HCT116 (cell line): ENCODE measurements around the gene RBMS1. TPM values are rescaled to one million over a fixed set of nuclear protein-coding genes. Genes with fewer than 3 reads are reported as not detected.

Experiments
- ATAC-seq: fragments of 200-7000 bp; cut with Tn5 transposase; 2 replicates; pipeline ENCODE4 v1.9.1; 2020; ENCODE audit warnings: mild to moderate bottlenecking, moderate library complexity
- BruUV-seq: library from RNA; stranded (reverse); fragments of 400-500 nt; replicated peaks from 2 replicates; lab custom pipeline; 2021; lab: Mats Ljungman, UMichigan
- CTCF ChIA-PET: fragments of 300-600 bp; sonication (Branson Sonifier 250); formaldehyde crosslinking; loops from one replicate; lab custom pipeline; 2021; ENCODE audit warnings: antibody characterized with exemption; lab: Charles Lee
- POLR2A ChIA-PET: fragments of 300-600, 350-600 bp; sonication (Branson Sonifier 250); formaldehyde crosslinking; loops from one replicate; lab custom pipeline; 2021; ENCODE audit warnings: antibody characterized with exemption; lab: Charles Lee
- RAD21 ChIA-PET, 2 experiments: fragments of 300-600 bp; sonication (Branson Sonifier 250); formaldehyde crosslinking; loops; one replicate each; lab custom pipeline; 2023; ENCODE audit warnings: low total read pairs in 2 of 2; ENCODE audit not compliant: uncharacterized antibody in 2 of 2, unreplicated experiment in 2 of 2, low non-redundant PET in 1 of 2; lab: Charles Lee
- DNase-seq: peaks from one replicate; pipeline ENCODE4 v3.0.0-alpha.2; 2010; ENCODE audit warnings: low read depth, low spot score
- H2AFZ ChIP-seq: fragments of 200-600 bp; shearing (Covaris generic), sonication (generic); 2 replicates; pipeline ENCODE4 v1.6.1; 2017; ENCODE audit warnings: low read depth, mixed run types, mixed read lengths, antibody characterized with exemption, low read length; ENCODE audit not compliant: poor library complexity, severe bottlenecking
- H3K27ac ChIP-seq: 2 replicates; pipeline ENCODE4 v1.5.1; 2012; ENCODE audit warnings: low read depth, low read length
- H3K27me3 ChIP-seq: fragments of 200-600 bp; sonication (generic); 2 replicates; pipeline ENCODE4 v1.6.1; 2016; ENCODE audit warnings: mixed run types, low read length, mixed read lengths; ENCODE audit not compliant: insufficient read depth
- H3K36me3 ChIP-seq, 2 experiments: fragments of 200-500 bp in 1 of 2; fragments of 200-600 bp in 1 of 2; sonication (Bioruptor generic) in 1 of 2; sonication (generic) in 1 of 2; 2 replicates each; pipeline versions ENCODE4 v1.5.1 to v1.6.1; 2014 to 2016; ENCODE audit warnings: low read length in 2 of 2, inconsistent platforms in 1 of 2, mixed read lengths in 1 of 2, mixed run types in 1 of 2; ENCODE audit not compliant: insufficient read depth in 2 of 2, control insufficient read depth in 1 of 2
- H3K4me1 ChIP-seq, 2 experiments: fragments of 200-600 bp in 1 of 2; sonication (generic) in 1 of 2; 2 replicates each; pipeline versions ENCODE4 v1.5.1 to v1.6.1; 2012 to 2017; ENCODE audit warnings: low read length in 2 of 2, inconsistent platforms in 1 of 2, mild to moderate bottlenecking in 1 of 2, mixed read lengths in 1 of 2, mixed run types in 1 of 2, moderate library complexity in 1 of 2; ENCODE audit not compliant: insufficient read depth in 2 of 2, control insufficient read depth in 1 of 2
- H3K4me2 ChIP-seq: fragments of 200-600 bp; sonication (generic); 2 replicates; pipeline ENCODE4 v1.6.1; 2017; ENCODE audit warnings: mixed run types, low read length, mixed read lengths
- H3K4me3 ChIP-seq, 2 experiments: fragments of 200-600 bp in 1 of 2; sonication (generic) in 1 of 2; replicated peaks in 1 of 2; 2 replicates each; pipeline ENCODE4 v1.5.1; 2011 to 2016; ENCODE audit warnings: low read length in 2 of 2, control low read depth in 1 of 2, low read depth in 1 of 2, mild to moderate bottlenecking in 1 of 2, mixed read lengths in 1 of 2, mixed run types in 1 of 2
- H3K79me2 ChIP-seq: fragments of 200-600 bp; sonication (generic); 2 replicates; pipeline ENCODE4 v1.6.1; 2017; ENCODE audit warnings: mild to moderate bottlenecking, mixed run types, low read length, moderate library complexity, mixed read lengths; ENCODE audit not compliant: insufficient read depth
- H3K9ac ChIP-seq: fragments of 200-600 bp; sonication (generic); 2 replicates; pipeline ENCODE4 v1.6.1; 2016; ENCODE audit warnings: low read length, mixed read lengths
- H3K9me2 ChIP-seq: fragments of 200-600 bp; sonication (generic), shearing (Covaris generic); 2 replicates; pipeline ENCODE4 v1.6.1; 2017; ENCODE audit warnings: mixed run types, mild to moderate bottlenecking, moderate library complexity; ENCODE audit not compliant: insufficient read depth
- H3K9me3 ChIP-seq, 2 experiments: fragments of 200-500 bp in 1 of 2; fragments of 200-600 bp in 1 of 2; sonication (Bioruptor generic) in 1 of 2; sonication (generic) in 1 of 2; 2 replicates each; pipeline ENCODE4 v1.6.1; 2014 to 2017; ENCODE audit warnings: low read length in 2 of 2, mixed read lengths in 2 of 2, inconsistent platforms in 1 of 2, low read depth in 1 of 2, mild to moderate bottlenecking in 1 of 2, mixed run types in 1 of 2, moderate library complexity in 1 of 2; ENCODE audit not compliant: control insufficient read depth in 1 of 2, insufficient read depth in 1 of 2
- H4K20me1 ChIP-seq: fragments of 200-600 bp; sonication (generic), shearing (Covaris generic); 2 replicates; pipeline ENCODE4 v1.6.1; 2017; ENCODE audit warnings: mixed run types, mild to moderate bottlenecking, moderate library complexity; ENCODE audit not compliant: insufficient read depth
- CBX3 ChIP-seq: IDR thresholded peaks from 2 replicates; pipeline ENCODE4 v1.6.1; 2012; ENCODE audit warnings: low read depth
- CEBPB ChIP-seq: IDR thresholded peaks from 2 replicates; pipeline ENCODE4 v1.6.1; 2012; ENCODE audit warnings: low read depth
- CTCF ChIP-seq, 3 experiments: fragments of 200-600 bp in 1 of 3; sonication (generic) in 1 of 3; IDR thresholded peaks in 2 of 3; conservative IDR thresholded peaks in 1 of 3; 2 replicates each; pipeline ENCODE4 v1.5.1; 2012 to 2017; ENCODE audit warnings: low read depth in 2 of 3, low read length in 2 of 3, antibody characterized with exemption in 1 of 3, borderline replicate concordance in 1 of 3, control low read depth in 1 of 3, mild to moderate bottlenecking in 1 of 3, mixed read lengths in 1 of 3, mixed run types in 1 of 3, moderate library complexity in 1 of 3; ENCODE audit not compliant: insufficient read depth in 1 of 3
- MAX ChIP-seq: IDR thresholded peaks from 2 replicates; pipeline ENCODE4 v1.6.1; 2012
- RAD21 ChIP-seq: IDR thresholded peaks from 2 replicates; pipeline ENCODE4 v1.6.1; 2012; ENCODE audit warnings: low read depth, mild to moderate bottlenecking
- SIN3A ChIP-seq: IDR thresholded peaks from 2 replicates; pipeline ENCODE4 v1.6.1; 2012; ENCODE audit warnings: low read depth
- TCF7L2 ChIP-seq: IDR thresholded peaks from 2 replicates; pipeline ENCODE4 v1.7.0; 2011; ENCODE audit warnings: borderline replicate concordance, inconsistent platforms; ENCODE audit not compliant: insufficient read depth, insufficient read length; ENCODE audit errors: extremely low read depth
- ZFX ChIP-seq: fragments of 450-650 bp; IDR thresholded peaks from 2 replicates; pipeline ENCODE4 v1.6.1; 2017
- intact Hi-C: fragments of 100-400 bp; cut with micrococcal nuclease; formaldehyde crosslinking; loops from 2 replicates; pipeline ENCODE4 v1.10.0; 2022
- total RNA-seq: library from RNA; stranded (reverse); gene quantifications from one replicate; pipeline ENCODE4 v1.2.1, GENCODE V29; 2021; ENCODE audit not compliant: unreplicated experiment

RBMS1 gene
- total RNA-seq, 1 experiment from 2014 or later, result 17.6 TPM

- Histone ChIP-seq H3K4me3 (no peak overlapping the region), H3K4me2 (no peak overlapping the region), H3K27me3 (no peaks in the 10 kb centered on the region), H3K36me3 (no peaks in the 10 kb centered on the region), H4K20me1 (no peaks in the 10 kb centered on the region), H2AFZ (no peak overlapping the region), H3K9me2 (no peaks in the 10 kb centered on the region), H3K9ac (no peak overlapping the region), H3K9me3 (no peaks in the 10 kb centered on the region), H3K79me2 (no peaks in the 10 kb centered on the region), H3K27ac (no peak overlapping the region), H3K4me1 (peaks cover 0 to 9% of the 10 kb centered on the region in 2 experiments; a peak in 2 of 4 replicates)
- DNase-seq (no peak), ATAC-seq (no peak)
- BruUV-seq, result no TSS peak
- ChIA-PET CTCF (no interaction called here), POLR2A (no interaction called here), RAD21 (no interaction called here)
- TF ChIP-seq TCF7L2, result no peak
- no peak for TF ChIP-seq SIN3A
- TF ChIP-seq RAD21, result no peak
- TF ChIP-seq MAX, result 0 out of 2 replicates have a peak, but pooled peaks have one; percentile 2
- no peak for TF ChIP-seq CBX3
- intact Hi-C loops, result no loop called here
Measured at GRCh38 chr2:160293391-160294091, 200.1 kb downstream of the RBMS1 start.

GRCh38 chr2:160292225-160292624, 201.4 kb downstream of the RBMS1 start:
- no peak overlapping the region for H3K4me3 ChIP-seq
- H3K4me2 ChIP-seq, result no peak overlapping the region
- TF ChIP-seq SIN3A (no peak), CEBPB (no peak), CTCF (IDR thresholded peaks at IDR 0.05 in 2 of 3, conservative IDR thresholded peaks at IDR 0.05 in 1 of 3; ENCODE audit: borderline replicate concordance in 1 of 3, insufficient read depth in 1 of 3, low read depth in 2 of 3, low read length in 2 of 3) (peak in 1 of 3 experiments; percentile 26; a peak in 1 of 6 replicates), ZFX (no peak), RAD21 (peak; percentile 31)
- ATAC-seq, result peak; percentile 46; the same call in 1 of the 2 replicates
- CTCF ChIA-PET, result interaction anchor here (1.0 to 1.2 kb wide), 3 partner anchors 32 to 702 kb away, joined by 4 to 7 read pairs (median 7); no protein-coding TSS in a partner anchor
- H3K9ac ChIP-seq, result no peak overlapping the region
- no peaks in the 10 kb centered on the region for H3K9me2 ChIP-seq
- RAD21 ChIA-PET, result no interaction called here
- no peaks in the 10 kb centered on the region for H3K9me3 ChIP-seq
- no peaks in the 10 kb centered on the region for H3K27me3 ChIP-seq
- no peaks in the 10 kb centered on the region for H3K36me3 ChIP-seq
- DNase-seq, result no peak
- H3K79me2 ChIP-seq, result no peaks in the 10 kb centered on the region
- H2AFZ ChIP-seq, result no peak overlapping the region
- POLR2A ChIA-PET, result no interaction called here
- peaks cover 0 to 9% of the 10 kb centered on the region in 2 experiments; a peak in 2 of 4 replicates for H3K4me1 ChIP-seq
- intact Hi-C loops, result no loop called here
- BruUV-seq, result no TSS peak
- no peak overlapping the region for H3K27ac ChIP-seq
- H4K20me1 ChIP-seq, result no peaks in the 10 kb centered on the region
